ENCODE results near the gene CASK. TPM values are rescaled to one million over a fixed set of nuclear protein-coding genes. Genes with fewer than 3 reads are reported as not detected.
"Not testable (repeated sequence)": the region's sequence is repeated elsewhere in the genome, so short reads cannot be mapped to it uniquely, and the experiment has no call there.

The CASK gene
- total RNA-seq, 1 experiment from 2014 or later, result 33.5 TPM

- BruUV-seq (replicated peaks), result no TSS peak
- DNase-seq (ENCODE audit: low spot score), result no peak
- POLR2A ChIA-PET (ENCODE audit: low non-redundant PET), result no interaction called here
- CTCF ChIA-PET, result no interaction called here
- intact Hi-C loops (cut with micrococcal nuclease; ENCODE audit: unreplicated experiment), result no loop called here
- TF ChIP-seq EZH2 (IDR thresholded peaks at IDR 0.05; ENCODE audit: borderline replicate concordance, low read depth, low read length, poor library complexity, severe bottlenecking) (no peak), CTCF (conservative IDR thresholded peaks at IDR 0.05; ENCODE audit: low read depth, low read length) (no peak)
- Histone ChIP-seq H3K36me3 (ENCODE audit: insufficient read depth, low read length, poor library complexity, severe bottlenecking) (no peaks in the 10 kb centered on the region), H3K4me1 (ENCODE audit: insufficient read depth, low read length, poor library complexity, severe bottlenecking) (no peaks in the 10 kb centered on the region), H3K27ac (ENCODE audit: low read depth, low read length, poor library complexity, severe bottlenecking) (no peak overlapping the region), H3K4me3 (ENCODE audit: low read depth, low read length, poor library complexity, severe bottlenecking) (no peak overlapping the region), H3K27me3 (replicated peaks; ENCODE audit: insufficient read depth, low read depth, low read length, poor library complexity) (no peaks in the 10 kb centered on the region), H3K9me3 (ENCODE audit: low read depth, low read length, poor library complexity, severe bottlenecking) (no peaks in the 10 kb centered on the region)
Observed at GRCh38 chrX:41616255-41616654, 307.1 kb downstream of the CASK start.

GRCh38 chrX:41608244-41608643, 315.1 kb downstream of the CASK start:
- no peaks in the 10 kb centered on the region for H3K9me3 ChIP-seq (ENCODE audit: low read depth, low read length, poor library complexity, severe bottlenecking)
- no peak overlapping the region for H3K4me3 ChIP-seq (ENCODE audit: low read depth, low read length, poor library complexity, severe bottlenecking)
- intact Hi-C loops (cut with micrococcal nuclease; ENCODE audit: unreplicated experiment), result no loop called here
- POLR2A ChIA-PET (ENCODE audit: low non-redundant PET), result no interaction called here
- H3K4me1 ChIP-seq (ENCODE audit: insufficient read depth, low read length, poor library complexity, severe bottlenecking), result peaks cover 21% of the 10 kb centered on the region
- no TSS peak for BruUV-seq (replicated peaks)
- H3K27ac ChIP-seq (ENCODE audit: low read depth, low read length, poor library complexity, severe bottlenecking), result no peak overlapping the region
- no peak for DNase-seq (ENCODE audit: low spot score)
- TF ChIP-seq CTCF (conservative IDR thresholded peaks at IDR 0.05; ENCODE audit: low read depth, low read length) (no peak), EZH2 (IDR thresholded peaks at IDR 0.05; ENCODE audit: borderline replicate concordance, low read depth, low read length, poor library complexity, severe bottlenecking) (no peak)
- CTCF ChIA-PET, result no interaction called here
- no peaks in the 10 kb centered on the region for H3K27me3 ChIP-seq (replicated peaks; ENCODE audit: insufficient read depth, low read depth, low read length, poor library complexity)
- no peaks in the 10 kb centered on the region for H3K36me3 ChIP-seq (ENCODE audit: insufficient read depth, low read length, poor library complexity, severe bottlenecking)

GRCh38 chrX:41607264-41607832, 316.0 kb downstream of the CASK start:
- POLR2A ChIA-PET (ENCODE audit: low non-redundant PET), result no interaction called here
- TF ChIP-seq EZH2 (IDR thresholded peaks at IDR 0.05; ENCODE audit: borderline replicate concordance, low read depth, low read length, poor library complexity, severe bottlenecking), result no peak

GRCh38 chrX:41606057-41606456, 317.3 kb downstream of the CASK start:
- BruUV-seq (replicated peaks); DNase-seq (ENCODE audit: low spot score); H3K27ac ChIP-seq (ENCODE audit: low read depth, low read length, poor library complexity, severe bottlenecking); CTCF ChIA-PET; intact Hi-C loops (cut with micrococcal nuclease; ENCODE audit: unreplicated experiment); H3K36me3 ChIP-seq (ENCODE audit: insufficient read depth, low read length, poor library complexity, severe bottlenecking); POLR2A ChIA-PET (ENCODE audit: low non-redundant PET); H3K9me3 ChIP-seq (ENCODE audit: low read depth, low read length, poor library complexity, severe bottlenecking); H3K4me3 ChIP-seq (ENCODE audit: low read depth, low read length, poor library complexity, severe bottlenecking); H3K27me3 ChIP-seq (replicated peaks; ENCODE audit: insufficient read depth, low read depth, low read length, poor library complexity): not testable (repeated sequence)
- peaks cover 35% of the 10 kb centered on the region for H3K4me1 ChIP-seq (ENCODE audit: insufficient read depth, low read length, poor library complexity, severe bottlenecking)

More at GRCh38 chrX:41607264-41607832, 316.0 kb downstream of the CASK start:
- intact Hi-C loops (cut with micrococcal nuclease; ENCODE audit: unreplicated experiment), result no loop called here
- no peak for DNase-seq (ENCODE audit: low spot score)
- H3K4me3 ChIP-seq (ENCODE audit: low read depth, low read length, poor library complexity, severe bottlenecking), result no peak overlapping the region
- no peak overlapping the region for H3K27ac ChIP-seq (ENCODE audit: low read depth, low read length, poor library complexity, severe bottlenecking)
- CTCF ChIA-PET, result no interaction called here
- no peaks in the 10 kb centered on the region for H3K36me3 ChIP-seq (ENCODE audit: insufficient read depth, low read length, poor library complexity, severe bottlenecking)
- no TSS peak for BruUV-seq (replicated peaks)
- no peaks in the 10 kb centered on the region for H3K27me3 ChIP-seq (replicated peaks; ENCODE audit: insufficient read depth, low read depth, low read length, poor library complexity)
- H3K9me3 ChIP-seq (ENCODE audit: low read depth, low read length, poor library complexity, severe bottlenecking), result no peaks in the 10 kb centered on the region
- H3K4me1 ChIP-seq (ENCODE audit: insufficient read depth, low read length, poor library complexity, severe bottlenecking), result peaks cover 30% of the 10 kb centered on the region

All from A673 (cell line).